PFSK-1 (cell line): ENCODE data around the gene TSPAN15.

Experiments
- FOXP2 ChIP-seq: optimal IDR thresholded peaks from 2 replicates; pipeline ENCODE3; 2011; ENCODE audit warnings: borderline replicate concordance, control low read depth, inconsistent platforms; ENCODE audit not compliant: insufficient read depth; ENCODE audit errors: extremely low read length, extremely low read depth
- POLR2AphosphoS5 ChIP-seq: IDR thresholded peaks from 2 replicates; pipeline ENCODE4 v1.6.1; 2012; ENCODE audit warnings: low read depth, mild to moderate bottlenecking, control low read depth, low read length, moderate library complexity
- REST ChIP-seq, 2 experiments: IDR thresholded peaks; 2 replicates each; pipeline versions ENCODE4 v1.6.1 to v1.8.0; 2011 to 2012; ENCODE audit warnings: low read depth in 2 of 2, low read length in 2 of 2, control low read depth in 1 of 2, inconsistent platforms in 1 of 2, mild to moderate bottlenecking in 1 of 2, moderate library complexity in 1 of 2; ENCODE audit not compliant: insufficient read depth in 1 of 2
- SIN3A ChIP-seq: IDR thresholded peaks from 2 replicates; pipeline ENCODE4 v1.6.1; 2012; ENCODE audit warnings: mild to moderate bottlenecking, low read length, moderate library complexity, borderline replicate concordance; ENCODE audit not compliant: insufficient read depth
- TAF1 ChIP-seq: IDR thresholded peaks from 2 replicates; pipeline ENCODE4 v1.6.1; 2012; ENCODE audit warnings: low read length, control low read depth, borderline replicate concordance; ENCODE audit not compliant: insufficient read depth

The TSPAN15 gene

DNA sequence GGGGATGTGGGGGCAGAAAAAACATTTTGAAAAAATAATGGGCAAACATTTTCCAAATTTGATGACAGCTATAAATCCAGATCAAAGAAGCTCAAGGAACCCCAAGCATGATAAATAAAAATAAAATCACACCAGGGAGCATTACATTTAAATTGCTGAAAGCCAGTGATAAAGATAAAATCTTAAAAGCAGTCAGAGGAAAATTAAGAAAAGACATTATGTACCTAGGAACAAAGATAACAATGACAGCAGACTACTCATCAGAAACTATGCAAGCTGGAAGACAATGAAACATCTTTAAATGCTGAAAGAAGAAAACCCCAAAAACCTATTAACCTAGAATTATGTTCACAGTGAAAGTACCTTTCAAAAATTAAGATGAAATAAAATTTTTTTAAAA lies 98.7 kb downstream of the TSPAN15 start:
- TF ChIP-seq SIN3A: no peak
- no peak for TF ChIP-seq FOXP2
- no peak for TF ChIP-seq REST (IDR thresholded peaks at IDR 0.05; ENCODE audit: insufficient read depth in 1 of 2, low read depth in 2 of 2, low read length in 2 of 2)
- no peak for TF ChIP-seq TAF1
- no peak for TF ChIP-seq POLR2AphosphoS5

- TF ChIP-seq TAF1 (no peak), REST (IDR thresholded peaks at IDR 0.05; ENCODE audit: insufficient read depth in 1 of 2, low read depth in 2 of 2, low read length in 2 of 2) (no peak), FOXP2 (no peak), SIN3A (no peak), POLR2AphosphoS5 (no peak)
Measured at GRCh38 chr10:69552268-69552667, 101.0 kb downstream of the TSPAN15 start.

DNA sequence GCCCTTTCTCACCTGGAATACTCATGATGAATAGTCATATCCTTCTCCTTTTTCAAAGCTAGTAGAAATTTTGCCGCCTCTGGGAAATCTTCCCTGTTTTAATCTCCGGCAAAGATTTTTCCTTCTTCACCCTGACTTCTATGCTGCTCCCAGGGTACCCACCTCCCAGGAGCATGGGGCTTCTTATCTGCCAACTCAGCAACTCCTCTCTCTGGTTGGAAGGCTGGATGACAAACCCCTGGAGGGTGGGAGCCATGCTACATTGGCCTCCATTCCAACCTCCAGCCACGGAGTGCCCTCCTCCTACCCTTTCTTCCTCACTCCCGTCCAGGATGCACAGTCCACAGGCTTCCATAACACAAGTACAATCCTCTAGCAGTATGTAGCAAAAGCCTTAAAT lies 102.1 kb downstream of the TSPAN15 start:
- TF ChIP-seq REST (IDR thresholded peaks at IDR 0.05; ENCODE audit: insufficient read depth in 1 of 2, low read depth in 2 of 2, low read length in 2 of 2): no peak
- no peak for TF ChIP-seq SIN3A
- no peak for TF ChIP-seq FOXP2
- no peak for TF ChIP-seq POLR2AphosphoS5
- no peak for TF ChIP-seq TAF1

DNA sequence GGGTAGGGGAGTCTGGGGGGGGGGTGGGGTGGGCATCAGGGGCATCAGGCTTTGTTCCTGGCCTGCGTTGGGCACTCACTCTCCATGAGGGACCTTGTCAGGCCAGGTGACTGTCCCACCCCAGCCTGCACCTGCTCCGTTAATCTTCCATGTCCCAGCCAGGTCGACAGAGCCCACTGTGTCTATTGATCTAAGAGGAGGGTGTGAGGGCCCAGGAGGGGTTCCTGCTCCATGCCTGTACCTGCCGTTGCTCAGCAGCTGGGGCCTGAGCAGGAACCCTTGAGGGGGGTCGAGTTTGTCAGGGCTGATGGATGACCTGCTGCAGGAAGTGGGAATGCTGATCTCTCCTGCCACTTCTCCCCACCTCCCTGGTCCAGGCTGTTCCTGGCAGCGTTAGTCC lies 103.3 kb downstream of the TSPAN15 start:
- no peak for TF ChIP-seq REST (IDR thresholded peaks at IDR 0.05; ENCODE audit: insufficient read depth in 1 of 2, low read depth in 2 of 2, low read length in 2 of 2)
- no peak for TF ChIP-seq POLR2AphosphoS5
- TF ChIP-seq TAF1: no peak
- no peak for TF ChIP-seq FOXP2
- no peak for TF ChIP-seq SIN3A
